ENCODE results near the gene TRIO. TPM values are rescaled to one million over a fixed set of nuclear protein-coding genes. Genes with fewer than 3 reads are reported as not detected.
A peak's percentile ranks its signal among the peaks of the same experiment; 100 is the strongest.

TRIO gene
- total RNA-seq, 6 experiments from 2014 or later = 167 to 219 (median 190) TPM

DNA sequence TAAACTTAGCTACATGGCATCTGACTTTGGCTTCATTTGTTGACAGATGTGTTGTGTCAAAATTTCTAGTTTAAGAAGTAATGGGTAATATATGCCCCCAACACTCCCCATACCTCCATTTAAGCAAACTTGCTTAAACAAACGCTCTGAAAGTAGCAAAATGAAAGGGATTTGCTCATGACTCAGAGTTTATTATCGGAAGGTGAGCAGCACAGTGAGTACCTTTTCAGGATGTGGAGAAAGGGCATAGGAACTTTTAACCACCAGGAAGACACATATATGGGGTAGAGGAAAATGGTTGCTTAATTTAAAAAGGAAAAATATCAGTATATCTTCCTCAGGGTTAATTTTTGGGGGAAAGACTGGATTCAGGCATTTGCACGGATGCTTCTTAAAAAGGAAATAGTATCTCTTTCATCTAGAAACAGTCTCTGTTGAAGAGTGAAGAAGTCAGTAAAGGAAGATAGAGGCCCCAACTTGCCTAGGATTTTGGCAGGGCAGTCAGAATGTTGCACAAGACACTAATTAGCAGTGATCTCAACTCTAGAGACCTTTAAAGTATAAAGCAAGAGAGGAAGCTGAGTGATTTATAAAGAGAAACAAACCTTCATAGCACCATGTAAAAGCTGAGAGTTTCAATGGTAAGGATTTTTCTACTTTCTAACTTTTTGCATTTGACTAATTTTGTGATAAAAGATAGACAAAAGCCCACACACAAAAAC is 155.1 kb downstream of the TRIO start:
- peak; percentile 28 for DNase-seq
- H3K4me1 Mint-ChIP-seq (ENCODE audit: low read depth) = peaks cover 52% of the 10 kb centered on the region
- H3K36me3 Mint-ChIP-seq (ENCODE audit: low read depth) = peaks cover 72% of the 10 kb centered on the region
- 0 out of 2 replicates have a peak overlapping the region, but pooled peaks have one; percentile 14 for H3K4me3 Mint-ChIP-seq
- H3K27me3 Mint-ChIP-seq (ENCODE audit: insufficient read depth) = peaks cover 12% of the 10 kb centered on the region
- H3K9me3 Mint-ChIP-seq = no peaks in the 10 kb centered on the region; the same call in 1 of the 2 replicates
- H3K27ac Mint-ChIP-seq = peak overlapping the region; percentile 70
- TF ChIP-seq, protein P1, sequence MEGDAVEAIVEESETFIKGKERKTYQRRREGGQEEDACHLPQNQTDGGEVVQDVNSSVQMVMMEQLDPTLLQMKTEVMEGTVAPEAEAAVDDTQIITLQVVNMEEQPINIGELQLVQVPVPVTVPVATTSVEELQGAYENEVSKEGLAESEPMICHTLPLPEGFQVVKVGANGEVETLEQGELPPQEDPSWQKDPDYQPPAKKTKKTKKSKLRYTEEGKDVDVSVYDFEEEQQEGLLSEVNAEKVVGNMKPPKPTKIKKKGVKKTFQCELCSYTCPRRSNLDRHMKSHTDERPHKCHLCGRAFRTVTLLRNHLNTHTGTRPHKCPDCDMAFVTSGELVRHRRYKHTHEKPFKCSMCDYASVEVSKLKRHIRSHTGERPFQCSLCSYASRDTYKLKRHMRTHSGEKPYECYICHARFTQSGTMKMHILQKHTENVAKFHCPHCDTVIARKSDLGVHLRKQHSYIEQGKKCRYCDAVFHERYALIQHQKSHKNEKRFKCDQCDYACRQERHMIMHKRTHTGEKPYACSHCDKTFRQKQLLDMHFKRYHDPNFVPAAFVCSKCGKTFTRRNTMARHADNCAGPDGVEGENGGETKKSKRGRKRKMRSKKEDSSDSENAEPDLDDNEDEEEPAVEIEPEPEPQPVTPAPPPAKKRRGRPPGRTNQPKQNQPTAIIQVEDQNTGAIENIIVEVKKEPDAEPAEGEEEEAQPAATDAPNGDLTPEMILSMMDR (IDR thresholded peaks at IDR 0.05) = no peak

DNA sequence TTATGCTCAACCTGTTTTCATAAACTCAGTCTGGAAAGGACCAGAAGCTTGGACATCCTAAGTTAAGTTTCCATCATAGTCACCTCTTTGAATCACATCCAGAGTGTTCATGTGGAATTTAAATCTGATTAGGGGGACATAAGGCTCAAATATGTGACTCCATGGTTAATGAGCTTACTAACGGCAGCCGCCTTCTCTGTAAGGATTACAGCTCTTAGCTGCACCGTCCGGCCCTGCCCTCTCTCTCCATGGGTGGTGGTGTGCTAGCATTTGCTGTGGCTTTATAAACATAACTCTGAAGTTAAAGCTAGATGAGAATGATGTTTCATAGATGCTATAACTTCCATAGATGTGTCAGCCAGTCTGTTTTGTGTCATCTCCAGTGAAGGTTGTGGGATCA is 156.5 kb downstream of the TRIO start:
- peaks cover 81% of the 10 kb centered on the region for H3K36me3 Mint-ChIP-seq (ENCODE audit: low read depth)
- peaks cover 66% of the 10 kb centered on the region for H3K4me1 Mint-ChIP-seq (ENCODE audit: low read depth)
- peak overlapping the region; percentile 70; the same call in 1 of the 2 replicates for H3K27ac Mint-ChIP-seq
- no peak overlapping the region for H3K4me3 Mint-ChIP-seq
- TF ChIP-seq, protein P1 (IDR thresholded peaks at IDR 0.05) = no peak
- H3K9me3 Mint-ChIP-seq = no peaks in the 10 kb centered on the region; the same call in 1 of the 2 replicates
- DNase-seq = no peak
- H3K27me3 Mint-ChIP-seq (ENCODE audit: insufficient read depth) = peaks cover 20% of the 10 kb centered on the region

DNA sequence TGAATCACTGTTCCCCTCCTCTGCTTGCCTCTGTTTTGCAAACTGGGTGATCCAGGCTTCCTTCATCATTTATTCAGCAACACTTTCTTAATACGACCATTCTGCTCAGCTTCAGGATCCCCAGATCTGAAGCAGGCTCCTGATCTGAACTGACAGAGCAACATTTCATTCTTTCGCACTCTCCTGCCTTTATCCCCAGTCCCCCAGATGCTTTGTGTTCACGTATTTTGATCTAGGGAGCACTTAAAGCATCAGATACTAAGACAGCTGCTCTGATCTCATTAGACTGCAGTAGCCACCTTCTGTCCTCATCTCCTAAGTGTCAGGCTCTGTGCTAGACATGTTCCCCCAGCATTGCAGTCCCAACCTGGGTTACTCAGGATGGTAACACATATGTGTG is 158.0 kb downstream of the TRIO start:
- H3K4me3 Mint-ChIP-seq = no peak overlapping the region
- peak overlapping the region; percentile 23; the same call in 1 of the 2 replicates for H3K27ac Mint-ChIP-seq
- no peaks in the 10 kb centered on the region; the same call in 1 of the 2 replicates for H3K9me3 Mint-ChIP-seq

DNA sequence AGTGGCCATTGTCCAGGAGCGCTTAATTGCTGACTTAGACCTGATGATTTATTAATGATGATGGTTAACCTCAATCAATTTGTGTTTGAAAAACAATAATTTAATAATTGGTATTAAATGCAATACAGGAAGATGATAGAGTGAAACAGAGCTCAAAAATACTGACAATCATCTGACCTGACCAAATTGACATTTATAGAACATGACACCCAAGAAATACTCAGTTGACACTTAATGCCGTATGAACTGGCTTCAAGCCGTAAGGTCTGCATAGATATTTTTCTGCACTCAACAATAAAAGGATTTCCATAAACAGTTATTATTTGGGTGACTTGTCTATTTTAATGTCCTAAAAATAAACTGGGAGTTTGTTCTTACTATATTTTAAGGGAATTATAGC is 159.2 kb downstream of the TRIO start:
- Mint-ChIP-seq H3K9me3 (no peaks in the 10 kb centered on the region; the same call in 1 of the 2 replicates), H3K4me3 (no peak overlapping the region), H3K27me3 (ENCODE audit: insufficient read depth) (peaks cover 18% of the 10 kb centered on the region), H3K36me3 (ENCODE audit: low read depth) (peaks cover 82% of the 10 kb centered on the region), H3K27ac (peak overlapping the region; percentile 9; the same call in 1 of the 2 replicates), H3K4me1 (ENCODE audit: low read depth) (peaks cover 70% of the 10 kb centered on the region)
- TF ChIP-seq, protein P1 (IDR thresholded peaks at IDR 0.05) = no peak
- DNase-seq = no peak

More for the DNA sequence above, 158.0 kb downstream of the TRIO start:
- peaks cover 82% of the 10 kb centered on the region for H3K36me3 Mint-ChIP-seq (ENCODE audit: low read depth)
- H3K27me3 Mint-ChIP-seq (ENCODE audit: insufficient read depth) = peaks cover 20% of the 10 kb centered on the region
- DNase-seq = no peak
- TF ChIP-seq, protein P1 (IDR thresholded peaks at IDR 0.05) = no peak
- peaks cover 70% of the 10 kb centered on the region for H3K4me1 Mint-ChIP-seq (ENCODE audit: low read depth)

DNA sequence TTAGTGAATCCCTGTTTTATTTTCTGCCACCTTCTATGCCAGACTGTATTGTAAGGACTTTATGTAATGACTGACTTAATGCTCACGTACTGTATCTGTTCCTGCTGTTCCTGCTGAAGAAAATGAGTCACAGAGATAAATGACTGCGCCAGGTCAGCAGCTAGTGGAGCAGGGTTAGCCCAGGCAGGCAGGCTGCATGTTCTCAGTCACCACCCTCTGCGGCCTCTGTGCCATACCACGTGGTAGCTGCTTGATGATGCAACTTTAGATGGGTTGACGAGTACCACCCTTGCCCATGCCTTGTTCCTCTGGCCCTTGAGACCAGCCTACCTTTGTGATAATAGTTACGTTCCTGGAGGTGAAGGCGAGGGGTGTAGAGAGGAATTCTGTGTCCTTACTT is 161.9 kb downstream of the TRIO start:
- Mint-ChIP-seq H3K9me3 (no peaks in the 10 kb centered on the region; the same call in 1 of the 2 replicates), H3K4me3 (no peak overlapping the region; the same call in 1 of the 2 replicates), H3K27ac (peak overlapping the region; percentile 76), H3K4me1 (ENCODE audit: low read depth) (peaks cover 76% of the 10 kb centered on the region), H3K36me3 (ENCODE audit: low read depth) (peaks cover 87% of the 10 kb centered on the region), H3K27me3 (ENCODE audit: insufficient read depth) (peaks cover 20% of the 10 kb centered on the region)
- TF ChIP-seq, protein P1 (IDR thresholded peaks at IDR 0.05) = no peak
- DNase-seq = peak; percentile 76

Measured in HFFc6 (cell line).